GM23338 (cell line): Measurements from ENCODE around the gene PRKCQ. TPM values are rescaled to one million over a fixed set of nuclear protein-coding genes. Genes with fewer than 3 reads are reported as not detected.

Experiments
- ATAC-seq: fragments of 200-7000 bp; cut with Tn5 transposase; 3 replicates; pipeline ENCODE4 v1.9.1; 2020
- DNase-seq: peaks from one replicate; pipeline ENCODE4 v3.0.0-alpha.2; 2015; ENCODE audit warnings: low spot score
- H2AFZ ChIP-seq: fragments of 200-600 bp; sonication (generic); 2 replicates; pipeline ENCODE4 v1.8.0; 2016; ENCODE audit warnings: antibody characterized with exemption, mild to moderate bottlenecking, moderate library complexity
- H3F3A ChIP-seq: fragments of 200-600 bp; sonication (generic); replicated peaks from 2 replicates; pipeline ENCODE4 v1.8.0; 2017; ENCODE audit warnings: antibody characterized with exemption, mixed run types, low read depth
- H3K27ac ChIP-seq: fragments of 200-600 bp; sonication (generic); 2 replicates; pipeline ENCODE4 v1.6.1; 2016; ENCODE audit warnings: low read depth
- H3K27me3 ChIP-seq: fragments of 200-600 bp; sonication (generic); 2 replicates; pipeline ENCODE4 v1.8.0; 2016; ENCODE audit warnings: mild to moderate bottlenecking, mixed run types, moderate library complexity; ENCODE audit not compliant: insufficient read depth
- H3K36me3 ChIP-seq: fragments of 200-600 bp; sonication (generic); 2 replicates; pipeline ENCODE4 v1.8.0; 2016; ENCODE audit warnings: mild to moderate bottlenecking; ENCODE audit not compliant: insufficient read depth
- H3K4me1 ChIP-seq: fragments of 200-600 bp; sonication (generic); 2 replicates; pipeline ENCODE4 v1.8.0; 2016; ENCODE audit warnings: mild to moderate bottlenecking, moderate library complexity; ENCODE audit not compliant: insufficient read depth
- H3K4me2 ChIP-seq: fragments of 200-600 bp; sonication (generic); 2 replicates; pipeline ENCODE4 v1.7.1; 2017; ENCODE audit warnings: mixed run types
- H3K4me3 ChIP-seq: fragments of 200-600 bp; sonication (generic); 2 replicates; pipeline ENCODE4 v1.6.1; 2016; ENCODE audit warnings: mixed run types
- H3K79me2 ChIP-seq: fragments of 200-600 bp; sonication (generic); replicated peaks from 2 replicates; pipeline ENCODE4 v1.8.0; 2017; ENCODE audit warnings: mild to moderate bottlenecking; ENCODE audit not compliant: insufficient read depth
- H3K9me2 ChIP-seq: fragments of 200-600 bp; sonication (generic); 2 replicates; pipeline ENCODE4 v1.8.0; 2017; ENCODE audit not compliant: insufficient read depth
- H4K20me1 ChIP-seq: fragments of 200-600 bp; sonication (generic); replicated peaks from 2 replicates; pipeline ENCODE4 v1.8.0; 2017; ENCODE audit warnings: mild to moderate bottlenecking; ENCODE audit not compliant: insufficient read depth
- H3K27ac Mint-ChIP-seq: 2 replicates; pipeline ENCODE4 v1.8.0; 2020; ENCODE audit warnings: inconsistent platforms, mild to moderate bottlenecking, moderate library complexity, mixed read lengths
- H3K27me3 Mint-ChIP-seq: 3 replicates; pipeline ENCODE4 v1.8.0; 2022; ENCODE audit warnings: low read depth, mild to moderate bottlenecking, moderate library complexity, mixed read lengths, inconsistent platforms; ENCODE audit not compliant: insufficient read depth, poor library complexity
- H3K36me3 Mint-ChIP-seq: 3 replicates; pipeline ENCODE4 v1.8.0; 2021; ENCODE audit warnings: low read depth, mild to moderate bottlenecking, inconsistent platforms, moderate library complexity, mixed read lengths
- H3K4me1 Mint-ChIP-seq: 3 replicates; pipeline ENCODE4 v1.8.0; 2020; ENCODE audit warnings: mild to moderate bottlenecking, inconsistent platforms, mixed read lengths
- H3K4me3 Mint-ChIP-seq: 3 replicates; pipeline ENCODE4 v1.8.0; 2021; ENCODE audit warnings: moderate library complexity, mild to moderate bottlenecking, inconsistent platforms, mixed read lengths
- H3K9me3 Mint-ChIP-seq: 3 replicates; pipeline ENCODE4 v1.8.0; 2020; ENCODE audit warnings: moderate library complexity, mild to moderate bottlenecking, inconsistent platforms, mixed read lengths
- ETS1 ChIP-seq: IDR thresholded peaks from 2 replicates; pipeline ENCODE4 v1.6.1; 2016; ENCODE audit warnings: antibody characterized with exemption
- EZH2phosphoT487 ChIP-seq: fragments of 200-600 bp; sonication (generic); IDR thresholded peaks from one replicate; pipeline ENCODE4 v1.8.1; 2018; ENCODE audit warnings: antibody characterized with exemption; ENCODE audit not compliant: unreplicated experiment
- NANOG ChIP-seq: IDR thresholded peaks from 2 replicates; pipeline ENCODE4 v1.6.1; 2016; ENCODE audit warnings: antibody characterized with exemption, borderline replicate concordance
- POLR2AphosphoS5 ChIP-seq: IDR thresholded peaks from 2 replicates; pipeline ENCODE4 v1.6.1; 2016; ENCODE audit warnings: antibody characterized with exemption, low read depth
- REST ChIP-seq: IDR thresholded peaks from one replicate; pipeline ENCODE4 v1.6.1; 2018; ENCODE audit warnings: antibody characterized with exemption; ENCODE audit not compliant: unreplicated experiment
- STAT1 ChIP-seq: IDR thresholded peaks from one replicate; pipeline ENCODE4 v1.6.1; 2016; ENCODE audit warnings: antibody characterized with exemption; ENCODE audit not compliant: unreplicated experiment
- ZNF462 ChIP-seq: fragments of 250-450 bp; sonication (Bioruptor Pico); IDR thresholded peaks from 2 replicates; pipeline ENCODE4 v1.5.0; 2020; ENCODE audit warnings: mild to moderate bottlenecking, moderate library complexity
- polyA plus RNA-seq: library from polyadenylated mRNA; unstranded; fragments of >200 nt; fragmentation: Nextera tagmentation; extraction: Ambion mirVana; gene quantifications from 2 replicates; pipeline ENCODE4 v1.2.1, GENCODE V29; 2016
- total RNA-seq: library from RNA; depleted of rRNA; stranded (reverse); fragments of >200 nt; shearing (Covaris generic); gene quantifications from 2 replicates; pipeline ENCODE4 v1.2.3, GENCODE V29; 2014

Gene PRKCQ
- total and polyA plus RNA-seq, 2 experiments from 2014 or later, result 12.6 to 28.5 TPM

GRCh38 chr10:6618340-6618739 lies 38.3 kb upstream of the PRKCQ start (continued):
- no peak for TF ChIP-seq ZNF462
- no peak for TF ChIP-seq POLR2AphosphoS5
- TF ChIP-seq STAT1, result no peak
- TF ChIP-seq EZH2phosphoT487, result no peak

GRCh38 chr10:6617309-6618076 lies 37.4 kb upstream of the PRKCQ start:
- H4K20me1 ChIP-seq, result no peaks in the 10 kb centered on the region
- H3F3A ChIP-seq, result no peaks in the 10 kb centered on the region
- H3K27ac Mint-ChIP-seq, result no peak overlapping the region
- ATAC-seq (no peak), DNase-seq (no peak)
- H3K36me3 ChIP-seq, result no peaks in the 10 kb centered on the region
- no peak overlapping the region for H2AFZ ChIP-seq
- peaks cover 2% of the 10 kb centered on the region for H3K27me3 Mint-ChIP-seq
- H3K4me3 ChIP-seq, result no peak overlapping the region
- H3K4me1 Mint-ChIP-seq, result peaks cover 4% of the 10 kb centered on the region; the same call in 2 of the 3 replicates
- peaks cover 6% of the 10 kb centered on the region; the same call in 2 of the 3 replicates for H3K9me3 Mint-ChIP-seq
- H3K4me2 ChIP-seq, result no peak overlapping the region
- H3K4me3 Mint-ChIP-seq, result no peak overlapping the region
- H3K27me3 ChIP-seq, result no peaks in the 10 kb centered on the region
- H3K4me1 ChIP-seq, result peaks cover 2% of the 10 kb centered on the region; the same call in 1 of the 2 replicates
- no peaks in the 10 kb centered on the region for H3K79me2 ChIP-seq
- peaks cover 4% of the 10 kb centered on the region; the same call in 1 of the 3 replicates for H3K36me3 Mint-ChIP-seq
- peaks cover 7% of the 10 kb centered on the region; the same call in 1 of the 2 replicates for H3K9me2 ChIP-seq
- H3K27ac ChIP-seq, result no peak overlapping the region
- TF ChIP-seq ETS1 (no peak), NANOG (no peak), REST (no peak), STAT1 (no peak)
